ENCODE measurements around the gene CAPN9. TPM values are rescaled to one million over a fixed set of nuclear protein-coding genes. Genes with fewer than 3 reads are reported as not detected.

The CAPN9 gene
- total RNA-seq, 6 experiments from 2014 or later: not detected

DNA sequence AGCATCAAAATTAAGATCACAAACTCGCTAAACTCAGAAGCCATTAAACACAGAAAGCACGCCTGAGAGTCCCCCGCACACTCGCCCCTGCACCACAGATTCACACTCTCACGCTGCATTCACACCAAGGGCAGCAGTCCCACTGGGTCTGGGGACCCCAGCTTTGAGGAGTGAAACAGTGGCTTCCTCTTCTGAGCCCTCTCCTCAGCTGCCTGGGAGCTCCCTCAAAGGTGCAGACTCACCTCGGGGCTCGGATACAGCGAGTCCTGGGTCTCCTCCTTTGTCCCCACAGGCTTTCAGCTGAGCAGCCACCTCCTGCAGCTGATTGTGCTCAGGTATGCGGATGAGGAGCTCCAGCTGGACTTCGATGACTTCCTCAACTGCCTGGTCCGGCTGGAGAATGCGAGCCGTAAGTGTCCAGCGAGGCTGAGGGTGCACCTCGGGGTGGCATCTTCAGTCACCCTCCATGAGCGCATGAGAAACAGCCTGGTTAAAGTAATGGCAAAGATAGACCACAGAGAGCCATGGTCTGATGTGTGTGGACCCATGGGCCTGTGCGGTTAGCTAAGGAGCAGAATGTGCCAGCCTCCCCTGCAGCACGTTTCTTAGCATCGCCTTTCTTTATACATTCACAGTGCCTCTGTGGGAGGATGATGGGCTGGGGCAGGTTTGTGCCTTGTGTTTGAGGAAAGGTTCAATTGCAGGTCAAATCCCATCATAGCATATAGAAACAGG is 47.9 kb downstream of the CAPN9 start:
- Histone ChIP-seq H3K9me3 (no peaks in the 10 kb centered on the region), H3K4me3 (no peak overlapping the region), H3K36me3 (no peaks in the 10 kb centered on the region), H3K27me3 (no peaks in the 10 kb centered on the region), H3K4me1 (no peaks in the 10 kb centered on the region), H3K27ac (no peak overlapping the region)
- TF ChIP-seq, protein P1, sequence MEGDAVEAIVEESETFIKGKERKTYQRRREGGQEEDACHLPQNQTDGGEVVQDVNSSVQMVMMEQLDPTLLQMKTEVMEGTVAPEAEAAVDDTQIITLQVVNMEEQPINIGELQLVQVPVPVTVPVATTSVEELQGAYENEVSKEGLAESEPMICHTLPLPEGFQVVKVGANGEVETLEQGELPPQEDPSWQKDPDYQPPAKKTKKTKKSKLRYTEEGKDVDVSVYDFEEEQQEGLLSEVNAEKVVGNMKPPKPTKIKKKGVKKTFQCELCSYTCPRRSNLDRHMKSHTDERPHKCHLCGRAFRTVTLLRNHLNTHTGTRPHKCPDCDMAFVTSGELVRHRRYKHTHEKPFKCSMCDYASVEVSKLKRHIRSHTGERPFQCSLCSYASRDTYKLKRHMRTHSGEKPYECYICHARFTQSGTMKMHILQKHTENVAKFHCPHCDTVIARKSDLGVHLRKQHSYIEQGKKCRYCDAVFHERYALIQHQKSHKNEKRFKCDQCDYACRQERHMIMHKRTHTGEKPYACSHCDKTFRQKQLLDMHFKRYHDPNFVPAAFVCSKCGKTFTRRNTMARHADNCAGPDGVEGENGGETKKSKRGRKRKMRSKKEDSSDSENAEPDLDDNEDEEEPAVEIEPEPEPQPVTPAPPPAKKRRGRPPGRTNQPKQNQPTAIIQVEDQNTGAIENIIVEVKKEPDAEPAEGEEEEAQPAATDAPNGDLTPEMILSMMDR (IDR thresholded peaks at IDR 0.05): no peak
- no peak for TF ChIP-seq POLR2A (IDR thresholded peaks at IDR 0.05)
- DNase-seq (no peak), ATAC-seq (no peak)
- intact Hi-C loops (cut with DNase I): no loop called here
- WGBS (ENCODE audit: insufficient coverage, low coverage, low lambda C conversion rate, missing lambda C conversion rate): 80% methylated on average over 10 of the region's 19 CpGs

DNA sequence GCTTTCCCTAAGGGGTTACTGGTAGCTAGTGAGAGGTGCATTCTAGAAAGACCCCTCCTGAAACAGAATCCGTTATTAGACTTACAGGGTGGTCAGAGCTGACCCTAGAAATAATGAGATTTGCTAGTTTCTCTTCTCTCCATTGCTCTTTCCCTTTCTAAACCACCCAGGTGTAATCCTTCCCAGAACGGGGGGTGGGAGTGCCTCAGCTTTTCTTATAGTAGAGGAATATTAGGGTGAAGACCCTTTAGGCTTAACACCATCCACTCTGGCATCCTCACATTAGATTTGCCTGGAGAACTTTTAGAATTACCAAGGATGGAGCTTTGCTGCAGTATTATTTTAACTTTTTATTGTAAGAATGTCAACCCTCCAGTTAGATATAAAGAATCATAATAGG is 49.4 kb downstream of the CAPN9 start:
- Histone ChIP-seq H3K27ac (no peak overlapping the region), H3K36me3 (no peaks in the 10 kb centered on the region), H3K4me3 (no peak overlapping the region), H3K27me3 (no peaks in the 10 kb centered on the region), H3K9me3 (no peaks in the 10 kb centered on the region), H3K4me1 (no peaks in the 10 kb centered on the region)
- ATAC-seq (no peak), DNase-seq (no peak)
- 50% methylated on average over 2 of the region's 2 CpGs for WGBS (ENCODE audit: insufficient coverage, low coverage, low lambda C conversion rate, missing lambda C conversion rate)
- TF ChIP-seq, protein P1 (IDR thresholded peaks at IDR 0.05): no peak
- no peak for TF ChIP-seq POLR2A (IDR thresholded peaks at IDR 0.05)
- intact Hi-C loops (cut with DNase I): no loop called here

DNA sequence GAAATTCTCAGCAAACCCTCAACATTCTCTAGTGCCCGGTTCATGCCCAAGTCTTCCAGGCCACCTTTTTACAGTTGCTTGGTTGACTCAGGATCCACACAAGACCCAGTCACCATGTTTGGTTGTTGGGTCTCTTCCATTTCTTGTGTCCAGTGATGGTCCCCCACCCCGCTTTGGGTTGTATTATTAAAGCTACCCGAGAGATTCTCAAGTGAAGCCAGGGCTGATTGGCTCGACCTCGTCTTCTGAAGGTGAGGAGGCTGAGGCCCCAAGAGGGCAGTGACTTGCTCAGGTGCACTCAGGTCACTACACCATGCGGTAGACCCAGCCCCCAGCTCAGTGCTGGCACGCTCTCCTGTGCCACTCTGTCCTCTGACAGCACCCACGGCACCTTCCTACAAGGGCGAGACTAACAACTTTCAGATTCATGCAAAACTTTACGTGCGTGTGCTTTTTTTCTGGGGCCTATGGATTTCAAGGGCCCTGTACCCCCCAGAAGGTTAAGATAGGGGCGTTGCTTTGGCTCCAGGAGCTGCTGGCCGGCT is 50.3 kb downstream of the CAPN9 start:
- Histone ChIP-seq H3K27ac (no peak overlapping the region), H3K9me3 (no peaks in the 10 kb centered on the region), H3K4me1 (no peaks in the 10 kb centered on the region), H3K36me3 (no peaks in the 10 kb centered on the region), H3K27me3 (no peaks in the 10 kb centered on the region), H3K4me3 (no peak overlapping the region)
- TF ChIP-seq POLR2A (IDR thresholded peaks at IDR 0.05): no peak
- TF ChIP-seq, protein P1 (IDR thresholded peaks at IDR 0.05): no peak
- WGBS (ENCODE audit: insufficient coverage, low coverage, low lambda C conversion rate, missing lambda C conversion rate): 54% methylated on average over 7 of the region's 13 CpGs
- ATAC-seq: peak in 1 of 4 donors; percentile 7
- no peak for DNase-seq
- intact Hi-C loops (cut with DNase I): no loop called here

DNA sequence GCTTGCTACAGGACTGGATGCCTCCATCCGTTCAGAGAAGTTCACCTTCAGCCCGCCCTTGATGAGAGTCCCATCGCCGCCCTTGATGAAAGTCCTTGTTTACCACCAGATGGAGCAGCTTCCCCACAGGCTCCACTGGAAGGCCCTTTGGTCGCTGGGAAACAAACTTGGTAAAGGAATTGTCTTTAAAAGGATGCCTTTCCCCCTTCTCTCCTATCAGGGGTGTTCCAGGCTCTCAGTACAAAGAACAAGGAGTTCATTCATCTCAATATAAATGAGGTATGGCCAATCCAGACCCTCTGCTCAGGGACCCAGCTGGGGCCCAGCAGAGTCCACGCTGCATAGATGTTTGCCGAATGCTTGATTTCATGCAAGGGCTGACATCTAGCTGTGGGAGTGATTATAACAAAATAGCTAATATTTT is 50.8 kb downstream of the CAPN9 start:
- Histone ChIP-seq H3K4me3 (no peak overlapping the region), H3K4me1 (no peaks in the 10 kb centered on the region), H3K27me3 (no peaks in the 10 kb centered on the region), H3K9me3 (no peaks in the 10 kb centered on the region), H3K27ac (no peak overlapping the region), H3K36me3 (no peaks in the 10 kb centered on the region)
- TF ChIP-seq POLR2A (IDR thresholded peaks at IDR 0.05): no peak
- TF ChIP-seq, protein P1 (IDR thresholded peaks at IDR 0.05): peak; percentile 59 to 75 (median 70)
- DNase-seq (peak in 2 of 3 donors; percentile 40 to 64), ATAC-seq (peak; percentile 79 to 96 (median 90))
- 34% methylated on average over 6 of the region's 7 CpGs for WGBS (ENCODE audit: insufficient coverage, low coverage, low lambda C conversion rate, missing lambda C conversion rate)
- intact Hi-C loops (cut with DNase I): no loop called here
